Measurements from ENCODE around the gene HECTD4. TPM values are rescaled to one million over a fixed set of nuclear protein-coding genes. Genes with fewer than 3 reads are reported as not detected.

HECTD4 gene
- total RNA-seq, 1 donor from 2014 or later = 98.8 TPM

- ATAC-seq (ENCODE audit: low read depth) (no peak), DNase-seq (no peak)
- Mint-ChIP-seq H3K27ac (no peak overlapping the region), H3K4me1 (peaks cover 34% of the 10 kb centered on the region), H3K27me3 (no peaks in the 10 kb centered on the region), H3K9me3 (no peaks in the 10 kb centered on the region), H3K4me3 (no peak overlapping the region), H3K36me3 (ENCODE audit: low read depth) (peaks cover 23% of the 10 kb centered on the region)
- no peak for TF ChIP-seq CTCF (IDR thresholded peaks at IDR 0.05)
- ChIA-PET POLR2A (interaction anchor here (0.7 kb wide), 1 partner anchor 46 kb away, joined by 7 read pairs; no protein-coding TSS in a partner anchor), CTCF (interaction anchor here (1.3 kb wide), 1 partner anchor 66 kb away, joined by 4 read pairs; no protein-coding TSS in a partner anchor)
- intact Hi-C loops (cut with micrococcal nuclease) = no loop called here
These were observed 61.0 kb downstream of the HECTD4 start for GRCh38 chr12:112321245-112321644.

- ATAC-seq (ENCODE audit: low read depth) = no peak
- Mint-ChIP-seq H3K27ac (no peak overlapping the region), H3K4me3 (no peak overlapping the region), H3K27me3 (no peaks in the 10 kb centered on the region), H3K4me1 (peaks cover 35% of the 10 kb centered on the region), H3K9me3 (no peaks in the 10 kb centered on the region), H3K36me3 (ENCODE audit: low read depth) (peaks cover 34% of the 10 kb centered on the region)
- intact Hi-C loops (cut with micrococcal nuclease) = no loop called here
- TF ChIP-seq CTCF (IDR thresholded peaks at IDR 0.05) = no peak
- DNase-seq = no peak
- CTCF ChIA-PET = no interaction called here
- POLR2A ChIA-PET = no interaction called here
These were observed 62.8 kb downstream of the HECTD4 start for GRCh38 chr12:112319395-112319794.

DNA sequence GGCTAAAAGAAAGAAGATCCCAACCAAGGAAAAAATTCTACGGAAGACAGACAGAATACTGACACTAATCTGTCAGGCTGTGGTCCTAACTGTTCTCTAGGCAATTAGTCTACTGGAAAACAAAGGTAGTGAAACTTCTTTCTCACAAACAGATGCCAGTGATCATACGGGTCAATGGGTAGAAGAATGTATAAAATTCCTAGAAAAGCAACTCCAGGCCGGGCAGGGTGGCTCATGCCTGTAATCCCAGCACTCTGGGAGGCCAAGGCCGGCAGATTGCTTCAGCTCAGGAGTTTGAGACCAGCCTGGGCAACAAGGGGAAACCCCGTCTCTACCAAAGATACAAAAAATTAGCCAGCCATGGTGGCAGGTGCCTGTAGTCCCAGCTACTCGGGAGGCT, 64.8 kb downstream of the HECTD4 start:
- no peak overlapping the region for H3K27ac Mint-ChIP-seq
- peaks cover 26% of the 10 kb centered on the region for H3K4me1 Mint-ChIP-seq
- ATAC-seq (ENCODE audit: low read depth) (no peak), DNase-seq (no peak)
- H3K9me3 Mint-ChIP-seq = no peaks in the 10 kb centered on the region
- H3K4me3 Mint-ChIP-seq = no peak overlapping the region
- CTCF ChIA-PET = no interaction called here
- H3K36me3 Mint-ChIP-seq (ENCODE audit: low read depth) = peaks cover 45% of the 10 kb centered on the region
- POLR2A ChIA-PET = no interaction called here
- intact Hi-C loops (cut with micrococcal nuclease) = no loop called here
- no peak for TF ChIP-seq CTCF (IDR thresholded peaks at IDR 0.05)
- no peaks in the 10 kb centered on the region for H3K27me3 Mint-ChIP-seq

- Mint-ChIP-seq H3K4me1 (peaks cover 13% of the 10 kb centered on the region), H3K27ac (no peak overlapping the region), H3K36me3 (ENCODE audit: low read depth) (peaks cover 56% of the 10 kb centered on the region), H3K4me3 (no peak overlapping the region), H3K27me3 (no peaks in the 10 kb centered on the region), H3K9me3 (no peaks in the 10 kb centered on the region)
- ChIA-PET POLR2A (no interaction called here), CTCF (no interaction called here)
- ATAC-seq (ENCODE audit: low read depth) = no peak
- no peak for TF ChIP-seq CTCF (IDR thresholded peaks at IDR 0.05)
- DNase-seq = no peak
- intact Hi-C loops (cut with micrococcal nuclease) = no loop called here
These were observed 67.2 kb downstream of the HECTD4 start for GRCh38 chr12:112314981-112315380.

- Mint-ChIP-seq H3K27me3 (no peaks in the 10 kb centered on the region), H3K4me3 (no peak overlapping the region), H3K27ac (no peak overlapping the region), H3K4me1 (peaks cover 7% of the 10 kb centered on the region), H3K36me3 (ENCODE audit: low read depth) (peaks cover 66% of the 10 kb centered on the region), H3K9me3 (no peaks in the 10 kb centered on the region)
- ATAC-seq (ENCODE audit: low read depth) (no peak), DNase-seq (no peak)
- CTCF ChIA-PET = interaction anchor here (0.5 to 1.6 kb wide), 3 partner anchors 14 to 87 kb away, joined by 3 read pairs; no protein-coding TSS in a partner anchor
- intact Hi-C loops (cut with micrococcal nuclease) = loop anchor here (5.0 kb wide), 1 partner anchor 33 kb away; no protein-coding TSS in a partner anchor
- POLR2A ChIA-PET = no interaction called here
- no peak for TF ChIP-seq CTCF (IDR thresholded peaks at IDR 0.05)
These were observed 72.4 kb downstream of the HECTD4 start for GRCh38 chr12:112309797-112310196.

Data from activated B cell treated with CpG ODN at 0.5 μM for 24 hours (primary cell).